Kidney (tissue), 14 donors: ENCODE results near the gene AHNAK. TPM values are rescaled to one million over a fixed set of nuclear protein-coding genes. Genes with fewer than 3 reads are reported as not detected.

Experiments
- DNase-seq, 5 donors: peaks; one replicate each; pipeline ENCODE4 v3.0.0-alpha.2; 2013 to 2020
- FAIRE-seq: peaks from 2 replicates; lab custom pipeline; 2012; peaks lifted over from hg19 to GRCh38; lab: Jason Lieb, UNC
- H3K27ac ChIP-seq, 2 donors: one replicate each; pipeline ENCODE4 v1.7.0; 2013; ENCODE audit warnings: low read depth in 2 of 2, low read length in 2 of 2, inconsistent platforms in 1 of 2
- H3K27me3 ChIP-seq: one replicate; pipeline ENCODE4 v1.7.1; 2013; ENCODE audit warnings: low read length, inconsistent platforms; ENCODE audit not compliant: control insufficient read depth, insufficient read depth
- H3K36me3 ChIP-seq, 3 donors: one replicate each; pipeline versions ENCODE4 v1.7.0 to v1.7.1; 2013; ENCODE audit warnings: low read length in 3 of 3, control low read depth in 1 of 3, inconsistent platforms in 1 of 3; ENCODE audit not compliant: insufficient read depth in 3 of 3, control insufficient read depth in 2 of 3
- H3K4me1 ChIP-seq, 3 donors: one replicate each; pipeline versions ENCODE4 v1.7.0 to v1.7.1; 2013; ENCODE audit warnings: low read length in 3 of 3, inconsistent platforms in 1 of 3, low read depth in 1 of 3; ENCODE audit not compliant: control insufficient read depth in 2 of 3, insufficient read depth in 2 of 3
- H3K4me3 ChIP-seq, 3 donors: one replicate each; pipeline versions ENCODE4 v1.7.0 to v1.8.1; 2013; ENCODE audit warnings: low read length in 3 of 3, control low read depth in 1 of 3, inconsistent platforms in 1 of 3
- H3K9ac ChIP-seq, 3 donors: one replicate each; pipeline versions ENCODE4 v1.7.0 to v1.7.1; 2013; ENCODE audit warnings: low read length in 3 of 3, control low read depth in 1 of 3, inconsistent platforms in 1 of 3
- H3K9me3 ChIP-seq, 3 donors: one replicate each; pipeline versions ENCODE4 v1.7.0 to v1.7.1; 2013; ENCODE audit warnings: low read length in 3 of 3, control low read depth in 1 of 3, inconsistent platforms in 1 of 3; ENCODE audit not compliant: control insufficient read depth in 2 of 3, insufficient read depth in 1 of 3
- intact Hi-C: fragments of 100-400 bp; cut with DNase I; formaldehyde crosslinking; loops from one replicate; pipeline ENCODE4 v1.11.1; 2022
- polyA plus RNA-seq: library from polyadenylated mRNA; stranded (reverse); fragments of 350-450 nt; fragmentation: Illumina TruSeq; extraction: RNeasy Lipid Tissue Mini Kit (QIAGEN cat#74804); gene quantifications from one replicate; pipeline ENCODE4 v1.2.3, GENCODE V29; 2014; ENCODE audit warnings: low read depth, low replicate concordance; ENCODE audit not compliant: insufficient read depth
- total RNA-seq: library from RNA; stranded (reverse); fragmentation: NEBNext Ultra II Directional; extraction: Animal tissue kit (Norgen Biotek cat#: 25700); gene quantifications from one replicate; pipeline ENCODE4 v1.2.1, GENCODE V29; 2021
- TF ChIP-seq, protein P1 (sequence below): IDR thresholded peaks from 3 replicates; pipeline ENCODE4 v1.5.1; 2012; ENCODE audit warnings: mild to moderate bottlenecking, moderate library complexity, borderline replicate concordance; ENCODE audit not compliant: insufficient read depth; ENCODE audit errors: extremely low read depth
- donor health status: control.
- donor health status: control.
- donor health status: control.
- donor health status: control.
- donor health status: control.
- donor health status: DM: yes; HTN: yes; CAD: no.
- donor health status: Normal renal cell carcinoma (clear cell type).

The AHNAK gene
- total and polyA plus RNA-seq, 2 donors from 2014 or later, result 36.6 to 700 TPM

GRCh38 chr11:62548545-62549335 lies 2.1 kb upstream of the AHNAK start:
- no peaks in the 10 kb centered on the region for H3K9me3 ChIP-seq
- intact Hi-C loops, result loop anchor here (10.0 kb wide), 1 partner anchor 124 kb away; no protein-coding TSS in a partner anchor
- peak in 1 of 5 donors; percentile 54 for DNase-seq
- FAIRE-seq, result no peak
- TF ChIP-seq, protein P1, sequence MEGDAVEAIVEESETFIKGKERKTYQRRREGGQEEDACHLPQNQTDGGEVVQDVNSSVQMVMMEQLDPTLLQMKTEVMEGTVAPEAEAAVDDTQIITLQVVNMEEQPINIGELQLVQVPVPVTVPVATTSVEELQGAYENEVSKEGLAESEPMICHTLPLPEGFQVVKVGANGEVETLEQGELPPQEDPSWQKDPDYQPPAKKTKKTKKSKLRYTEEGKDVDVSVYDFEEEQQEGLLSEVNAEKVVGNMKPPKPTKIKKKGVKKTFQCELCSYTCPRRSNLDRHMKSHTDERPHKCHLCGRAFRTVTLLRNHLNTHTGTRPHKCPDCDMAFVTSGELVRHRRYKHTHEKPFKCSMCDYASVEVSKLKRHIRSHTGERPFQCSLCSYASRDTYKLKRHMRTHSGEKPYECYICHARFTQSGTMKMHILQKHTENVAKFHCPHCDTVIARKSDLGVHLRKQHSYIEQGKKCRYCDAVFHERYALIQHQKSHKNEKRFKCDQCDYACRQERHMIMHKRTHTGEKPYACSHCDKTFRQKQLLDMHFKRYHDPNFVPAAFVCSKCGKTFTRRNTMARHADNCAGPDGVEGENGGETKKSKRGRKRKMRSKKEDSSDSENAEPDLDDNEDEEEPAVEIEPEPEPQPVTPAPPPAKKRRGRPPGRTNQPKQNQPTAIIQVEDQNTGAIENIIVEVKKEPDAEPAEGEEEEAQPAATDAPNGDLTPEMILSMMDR, result no peak
- H3K4me1 ChIP-seq, result peaks cover 5 to 37% (median 35%) of the 10 kb centered on the region in 3 donors
- H3K36me3 ChIP-seq, result no peaks in the 10 kb centered on the region
- H3K27ac ChIP-seq, result peak overlapping the region in 1 of 2 donors; percentile 44
- H3K9ac ChIP-seq, result no peak overlapping the region
- H3K27me3 ChIP-seq, result no peaks in the 10 kb centered on the region
- no peak overlapping the region for H3K4me3 ChIP-seq

DNA sequence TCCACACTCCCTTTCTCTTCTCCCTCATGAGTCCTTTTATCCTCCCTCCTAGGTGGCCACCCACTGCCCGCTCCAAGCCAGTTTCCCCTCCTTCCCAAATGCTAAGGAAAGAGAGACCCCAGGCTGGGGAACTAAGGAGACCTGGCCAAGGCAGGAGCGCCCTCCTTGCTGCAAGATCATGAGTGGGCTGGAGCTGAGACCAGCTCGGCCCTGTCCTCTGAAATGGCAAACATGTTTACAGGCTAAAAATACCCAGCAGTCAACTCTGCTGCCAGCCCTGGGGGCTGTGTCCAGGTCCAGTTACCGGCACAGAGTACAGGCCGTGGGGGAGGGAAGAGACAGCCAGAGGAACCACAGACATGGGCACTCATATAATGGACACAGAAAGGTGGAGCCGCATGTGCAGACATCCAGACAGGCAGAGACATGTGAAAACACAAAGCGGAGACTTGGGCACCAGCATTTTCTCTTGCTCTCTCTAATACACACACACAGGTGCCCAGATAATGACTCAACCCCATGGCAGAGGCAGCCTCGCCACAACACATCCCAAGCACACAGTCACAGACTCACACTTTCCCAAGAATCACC lies 1.2 kb upstream of the AHNAK start:
- peak overlapping the region in 1 of 3 donors; percentile 86 for H3K9ac ChIP-seq
- TF ChIP-seq, protein P1, result no peak
- no peak for FAIRE-seq
- intact Hi-C loops, result loop anchor here (10.0 kb wide), 1 partner anchor 123 kb away; no protein-coding TSS in a partner anchor
- no peaks in the 10 kb centered on the region for H3K27me3 ChIP-seq
- H3K36me3 ChIP-seq, result no peaks in the 10 kb centered on the region
- peak in 4 of 5 donors; percentile 66 to 84 (median 75) for DNase-seq
- H3K4me1 ChIP-seq, result peaks cover 2 to 37% (median 25%) of the 10 kb centered on the region in 3 donors
- no peaks in the 10 kb centered on the region for H3K9me3 ChIP-seq
- peak overlapping the region in 2 of 3 donors; percentile 1 to 90 for H3K4me3 ChIP-seq
- peak overlapping the region; percentile 81 to 97 for H3K27ac ChIP-seq

- H3K9ac ChIP-seq, result peak overlapping the region in 2 of 3 donors; percentile 57 to 86
- peak overlapping the region; percentile 12 to 90 (median 66) for H3K4me3 ChIP-seq
- no peaks in the 10 kb centered on the region for H3K27me3 ChIP-seq
- intact Hi-C loops, result loop anchor here (10.0 kb wide), 1 partner anchor 122 kb away; no protein-coding TSS in a partner anchor
- H3K9me3 ChIP-seq, result no peaks in the 10 kb centered on the region
- TF ChIP-seq, protein P1, result no peak
- no peaks in the 10 kb centered on the region for H3K36me3 ChIP-seq
- DNase-seq, result peak in 4 of 5 donors; percentile 67 to 84 (median 75)
- H3K4me1 ChIP-seq, result peaks cover 0 to 37% (median 22%) of the 10 kb centered on the region in 3 donors
- no peak for FAIRE-seq
- peak overlapping the region; percentile 81 to 97 for H3K27ac ChIP-seq
These were observed 471 bp upstream of the AHNAK start for GRCh38 chr11:62546929-62547625.
